ENCODE data around the gene CES3. TPM values are rescaled to one million over a fixed set of nuclear protein-coding genes. Genes with fewer than 3 reads are reported as not detected.

The CES3 gene
- total RNA-seq, 1 experiment from 2014 or later = 3.7 TPM

- H3K27ac ChIP-seq (ENCODE audit: insufficient read length, low read depth, low read length) = no peak overlapping the region
Observed at GRCh38 chr16:66926171-66926947, 34.7 kb upstream of the CES3 start.

More at GRCh38 chr16:66926171-66926947, 34.7 kb upstream of the CES3 start:
- no peak overlapping the region for H2BK5ac ChIP-seq (ENCODE audit: insufficient read length, low read length)
- H4K91ac ChIP-seq (ENCODE audit: insufficient read length, low read depth, low read length) = no peak overlapping the region
- no peak overlapping the region for H3K23ac ChIP-seq (ENCODE audit: insufficient read length, low read depth, low read length)
- peaks cover 15% of the 10 kb centered on the region; the same call in 1 of the 2 replicates for H3K27me3 ChIP-seq (ENCODE audit: insufficient read depth, low read length)
- Mint-ChIP-seq H3K4me3 (peak overlapping the region in 1 of 2 experiments; percentile 85; a peak in 1 of 5 replicates), H3K27ac (no peak overlapping the region), H3K4me1 (peaks cover 13 to 15% of the 10 kb centered on the region in 2 experiments), H3K36me3 (ENCODE audit: insufficient read depth in 1 of 3, low read depth in 3 of 3) (no peaks in the 10 kb centered on the region), H3K27me3 (ENCODE audit: low read depth) (peaks cover 62% of the 10 kb centered on the region), H3K9me3 (no peaks in the 10 kb centered on the region; a peak in 1 of 5 replicates)
- H4K5ac ChIP-seq (ENCODE audit: insufficient read length, low read depth, low read length) = no peak overlapping the region
- no peaks in the 10 kb centered on the region for H3K79me2 ChIP-seq (ENCODE audit: insufficient read depth, low read length)
- H2BK120ac ChIP-seq (ENCODE audit: low read depth, low read length, poor library complexity, severe bottlenecking) = no peak overlapping the region
- no peak overlapping the region for H3K56ac ChIP-seq (ENCODE audit: insufficient read length, low read depth, low read length)
- no peak for TF ChIP-seq CTCF (conservative IDR thresholded peaks at IDR 0.05)
- H2BK15ac ChIP-seq (ENCODE audit: low read depth, low read length) = no peak overlapping the region
- H3K23me2 ChIP-seq (ENCODE audit: insufficient read length, low read depth, low read length, poor library complexity, severe bottlenecking) = peaks cover 5% of the 10 kb centered on the region
- no peak overlapping the region for H2AFZ ChIP-seq (ENCODE audit: low read length)
- H2BK20ac ChIP-seq (ENCODE audit: low read depth, low read length, poor library complexity, severe bottlenecking) = no peak overlapping the region
- H3T11ph ChIP-seq (ENCODE audit: low read length) = no peak overlapping the region
- no peak overlapping the region for H3K18ac ChIP-seq (ENCODE audit: insufficient read length, low read depth, low read length)
- no peak overlapping the region for H2BK12ac ChIP-seq (ENCODE audit: insufficient read length, low read depth, low read length)
- no peak for DNase-seq
- H3K4me1 ChIP-seq (ENCODE audit: insufficient read depth, low read length) = no peaks in the 10 kb centered on the region
- H3K4me2 ChIP-seq (ENCODE audit: insufficient read depth, insufficient read length, low read length) = no peak overlapping the region
- no peak overlapping the region for H3K9ac ChIP-seq (ENCODE audit: extremely low read depth, insufficient read length, low read length)
- H4K20me1 ChIP-seq (ENCODE audit: control insufficient read depth, insufficient read depth, insufficient read length) = no peaks in the 10 kb centered on the region
- H2AK5ac ChIP-seq (ENCODE audit: insufficient read length, low read length) = no peak overlapping the region
- H3K79me1 ChIP-seq (ENCODE audit: insufficient read depth, low read depth, low read length, poor library complexity, severe bottlenecking) = no peaks in the 10 kb centered on the region
- H3K9me3 ChIP-seq (ENCODE audit: control insufficient read depth, low read depth, low read length) = no peaks in the 10 kb centered on the region
- no CpG with 5 or more reads among the region's 5 CpGs for WGBS (ENCODE audit: extremely low coverage, insufficient read length, low lambda C conversion rate)
- peak overlapping the region; percentile 76; the same call in 1 of the 2 replicates for H3K14ac ChIP-seq (ENCODE audit: insufficient read depth, low read length)
- no peak overlapping the region; the same call in 1 of the 2 replicates for H3K4ac ChIP-seq (ENCODE audit: low read depth, low read length)
- no peak overlapping the region for H4K8ac ChIP-seq (replicated peaks; ENCODE audit: insufficient read length, low read depth, low read length)

All from H9 (cell line).